Transverse colon (tissue), 4 donors: ENCODE measurements around the gene BRAT1.

ENCODE experiments used
- POLR2A ChIP-seq: fragments of 450-650 bp; IDR thresholded peaks from one replicate; pipeline ENCODE4 v1.6.1; 2016; ENCODE audit warnings: antibody characterized with exemption, mild to moderate bottlenecking, moderate library complexity
- POLR2AphosphoS5 ChIP-seq, 3 donors: sonication (generic); formaldehyde crosslinking; IDR thresholded peaks; one replicate each; pipeline ENCODE4 v1.6.1; 2016; ENCODE audit warnings: antibody characterized with exemption in 3 of 3
- TF ChIP-seq, protein P1 (sequence below), 5 experiments: fragments of 200-600 bp in 3 of 5; fragments of 450-650 bp in 2 of 5; sonication (generic) in 3 of 5; IDR thresholded peaks; 1 replicate in 2 of 5; 2 replicates in 3 of 5; pipeline ENCODE4 v1.5.1; 2016 to 2017; ENCODE audit warnings: antibody characterized with exemption in 5 of 5, inconsistent platforms in 3 of 5, mild to moderate bottlenecking in 2 of 5, moderate library complexity in 1 of 5

DNA sequence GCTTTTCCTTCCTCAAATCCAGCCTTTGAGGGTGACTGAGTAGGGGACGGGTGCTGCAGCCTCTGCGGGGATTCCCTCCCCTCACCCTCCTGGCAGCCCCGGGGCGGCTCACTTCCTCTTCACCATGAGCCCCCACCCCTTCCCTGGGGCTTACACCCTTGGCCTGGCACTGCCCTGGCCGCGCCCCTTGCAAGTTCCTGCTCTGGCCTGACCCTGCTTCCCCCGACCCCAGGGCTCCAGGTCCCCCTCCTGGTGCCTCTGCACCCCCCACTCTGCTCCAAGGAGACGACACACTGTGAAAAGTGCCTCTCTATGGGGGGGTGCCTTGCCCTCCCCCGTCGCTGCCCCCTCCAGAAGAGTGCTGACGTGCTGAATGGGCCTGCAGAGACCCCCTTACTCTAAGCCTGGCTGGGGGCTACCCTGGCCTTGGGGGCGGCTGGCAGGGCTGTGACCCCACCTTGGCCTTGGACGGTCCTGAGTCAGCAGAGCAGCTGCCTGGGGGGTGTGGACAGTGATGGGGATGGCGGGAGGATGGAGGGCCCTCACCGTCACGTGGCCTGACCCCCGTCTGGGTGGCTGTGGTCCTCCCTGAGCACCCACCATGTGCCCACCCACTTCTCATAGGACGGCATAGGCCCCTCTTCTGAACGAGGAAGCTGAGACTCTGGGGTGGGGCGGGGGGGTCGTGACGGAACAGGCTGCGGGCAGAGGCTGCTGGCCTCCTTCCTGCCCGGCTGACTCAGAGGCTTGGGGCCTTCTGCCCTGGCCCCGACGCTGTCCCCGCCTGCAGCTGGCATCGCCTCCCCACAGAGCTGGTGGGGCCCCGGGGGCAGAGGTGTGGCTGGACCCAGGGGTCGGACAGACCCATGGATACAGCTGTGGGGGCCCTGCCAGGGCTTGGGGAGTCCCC is 25.9 kb downstream of the BRAT1 start:
- TF ChIP-seq, protein P1, sequence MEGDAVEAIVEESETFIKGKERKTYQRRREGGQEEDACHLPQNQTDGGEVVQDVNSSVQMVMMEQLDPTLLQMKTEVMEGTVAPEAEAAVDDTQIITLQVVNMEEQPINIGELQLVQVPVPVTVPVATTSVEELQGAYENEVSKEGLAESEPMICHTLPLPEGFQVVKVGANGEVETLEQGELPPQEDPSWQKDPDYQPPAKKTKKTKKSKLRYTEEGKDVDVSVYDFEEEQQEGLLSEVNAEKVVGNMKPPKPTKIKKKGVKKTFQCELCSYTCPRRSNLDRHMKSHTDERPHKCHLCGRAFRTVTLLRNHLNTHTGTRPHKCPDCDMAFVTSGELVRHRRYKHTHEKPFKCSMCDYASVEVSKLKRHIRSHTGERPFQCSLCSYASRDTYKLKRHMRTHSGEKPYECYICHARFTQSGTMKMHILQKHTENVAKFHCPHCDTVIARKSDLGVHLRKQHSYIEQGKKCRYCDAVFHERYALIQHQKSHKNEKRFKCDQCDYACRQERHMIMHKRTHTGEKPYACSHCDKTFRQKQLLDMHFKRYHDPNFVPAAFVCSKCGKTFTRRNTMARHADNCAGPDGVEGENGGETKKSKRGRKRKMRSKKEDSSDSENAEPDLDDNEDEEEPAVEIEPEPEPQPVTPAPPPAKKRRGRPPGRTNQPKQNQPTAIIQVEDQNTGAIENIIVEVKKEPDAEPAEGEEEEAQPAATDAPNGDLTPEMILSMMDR (IDR thresholded peaks at IDR 0.05), result no peak
- no peak for TF ChIP-seq POLR2A
- peak in 1 of 3 donors; percentile 9 for TF ChIP-seq POLR2AphosphoS5 (IDR thresholded peaks at IDR 0.05)
